ENCODE results near the gene PRDM5.

PRDM5 gene

GRCh38 chr4:120853161-120853935 is 69.2 kb downstream of the PRDM5 start:
- no peak for DNase-seq

DNA sequence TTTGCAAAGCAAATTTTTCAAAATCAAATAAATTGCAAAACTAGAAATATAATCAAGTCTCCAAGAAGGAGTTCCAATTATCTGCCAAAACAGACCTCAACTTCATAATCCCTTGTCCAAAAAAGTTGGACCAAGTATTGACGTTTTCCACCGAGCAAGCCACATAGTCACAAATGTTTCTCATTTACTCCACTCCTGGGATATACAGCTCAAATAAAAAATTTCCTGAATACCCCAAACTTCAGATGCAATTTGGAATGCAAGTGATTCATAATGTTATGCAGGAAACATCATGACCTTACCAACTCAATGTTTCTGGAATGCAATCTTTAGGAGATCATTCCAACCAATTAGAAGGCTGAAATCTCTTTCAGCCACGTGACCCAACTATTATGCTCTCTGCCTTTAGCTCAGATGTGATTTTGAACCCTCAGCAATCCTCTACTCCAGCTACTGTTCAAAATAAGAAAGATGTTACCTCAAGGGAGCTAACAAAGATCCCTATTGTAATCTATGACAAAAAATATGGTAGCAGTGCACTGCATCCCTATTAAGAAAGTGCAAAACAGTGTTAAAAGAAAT is 72.4 kb downstream of the PRDM5 start:
- no peak for DNase-seq

- DNase-seq, result no peak
Observed at GRCh38 chr4:120847019-120847582, 75.4 kb downstream of the PRDM5 start.

GRCh38 chr4:120844528-120844921 is 78.0 kb downstream of the PRDM5 start:
- no peak for DNase-seq

DNA sequence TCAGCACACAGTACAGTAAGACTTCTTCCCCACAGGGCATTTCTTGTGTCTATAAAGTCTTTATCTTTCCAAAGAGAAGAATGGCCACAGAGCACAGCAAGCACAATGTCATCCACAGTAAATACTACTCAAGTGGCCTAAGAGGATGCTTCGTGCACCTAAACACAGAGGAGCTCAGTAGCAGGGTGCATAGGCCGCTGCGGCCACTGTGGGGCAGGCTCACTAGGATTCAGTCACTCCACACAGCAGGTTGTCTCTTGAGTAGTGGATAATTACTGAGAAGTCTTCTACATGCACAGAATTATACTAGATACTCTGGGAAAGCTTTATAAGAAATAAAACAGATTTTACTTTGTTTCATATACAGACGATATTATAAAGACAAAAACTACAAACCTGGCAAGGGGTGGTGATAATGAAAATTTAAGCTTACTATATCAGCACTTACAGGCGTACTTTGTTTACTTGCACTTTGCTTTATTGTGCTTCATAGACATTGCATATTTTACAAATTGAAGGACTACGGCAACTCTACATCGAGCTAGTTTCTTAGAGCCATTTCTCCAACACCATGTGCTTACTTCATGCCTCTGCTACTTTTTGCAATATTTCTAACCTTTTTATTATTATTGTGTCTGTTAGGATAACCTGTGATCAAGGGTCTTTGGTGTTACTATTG is 78.5 kb downstream of the PRDM5 start:
- no peak for DNase-seq

DNA sequence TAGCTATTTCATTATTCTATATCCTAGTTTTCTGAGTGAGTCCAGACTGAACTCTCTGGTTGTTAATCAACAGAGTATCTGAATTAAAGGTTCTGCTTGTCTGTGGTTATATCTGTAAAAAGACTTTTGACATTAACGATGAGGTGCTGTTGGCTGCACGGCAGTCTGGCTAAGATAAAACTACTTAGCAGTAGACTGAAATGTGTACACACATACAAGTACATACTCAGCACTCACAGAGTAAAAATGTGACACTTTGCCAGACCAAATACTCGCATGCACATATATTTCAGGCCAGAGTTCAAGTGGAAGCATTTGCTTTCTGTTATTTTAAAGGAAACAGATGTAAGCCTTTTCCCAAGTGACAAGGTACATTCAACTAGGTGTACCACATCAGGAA is 80.5 kb downstream of the PRDM5 start:
- no peak for DNase-seq

DNA sequence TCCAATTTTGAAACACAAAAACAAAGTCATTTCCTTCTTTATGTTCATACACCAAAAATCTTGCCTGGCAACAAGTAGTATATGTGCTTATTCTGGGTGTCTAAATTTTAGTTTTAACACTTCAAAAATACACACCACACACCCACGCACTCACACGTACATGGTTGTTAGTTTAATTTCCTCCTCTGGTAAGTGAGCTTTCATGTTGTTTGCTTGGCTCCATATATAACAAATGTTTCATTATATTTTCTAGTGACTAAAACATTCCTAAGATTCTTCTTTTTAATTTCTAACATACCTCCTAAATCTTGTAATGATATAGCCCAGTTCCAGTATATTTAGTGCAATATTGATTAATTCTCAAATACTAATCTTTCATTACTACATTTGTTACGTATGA is 80.9 kb downstream of the PRDM5 start:
- no peak for DNase-seq

DNA sequence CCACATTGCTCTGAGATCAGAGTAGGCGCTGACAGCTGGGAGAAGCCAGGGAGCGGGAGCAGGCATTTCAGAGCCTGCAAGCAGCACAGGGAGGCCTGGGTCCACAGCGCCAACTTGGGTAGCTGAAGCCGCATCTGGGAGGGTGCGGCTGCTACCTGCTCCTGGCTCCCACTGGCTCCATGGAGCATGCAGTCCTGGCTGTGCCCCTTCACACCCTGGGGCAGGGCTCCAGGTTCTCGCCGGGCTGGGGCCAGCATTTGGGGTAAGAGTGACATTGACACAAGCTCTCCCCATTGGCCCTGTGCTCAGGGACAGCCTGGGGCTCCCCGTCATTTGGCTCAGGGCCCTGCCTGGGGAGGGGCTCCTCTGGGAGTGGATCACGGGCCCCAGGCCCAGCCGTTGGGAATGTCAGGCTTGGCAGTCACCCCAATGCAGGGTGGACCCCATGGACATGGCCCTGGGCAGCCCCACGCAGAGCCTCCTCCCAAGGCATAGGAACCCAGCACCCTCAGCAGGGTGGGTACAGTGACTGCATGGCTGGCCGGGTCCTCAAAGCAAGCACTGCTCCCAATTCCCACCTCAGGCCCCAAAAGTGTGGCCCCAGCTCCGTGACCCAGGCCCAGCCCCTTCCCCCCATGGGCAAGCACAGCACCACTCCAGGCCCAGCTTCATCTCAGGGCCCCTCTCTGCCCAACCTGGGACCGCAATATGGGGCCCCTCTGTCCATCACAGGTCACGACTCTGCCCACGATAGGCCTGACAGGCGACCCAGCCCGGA is 82.4 kb downstream of the PRDM5 start:
- no peak for DNase-seq

DNA sequence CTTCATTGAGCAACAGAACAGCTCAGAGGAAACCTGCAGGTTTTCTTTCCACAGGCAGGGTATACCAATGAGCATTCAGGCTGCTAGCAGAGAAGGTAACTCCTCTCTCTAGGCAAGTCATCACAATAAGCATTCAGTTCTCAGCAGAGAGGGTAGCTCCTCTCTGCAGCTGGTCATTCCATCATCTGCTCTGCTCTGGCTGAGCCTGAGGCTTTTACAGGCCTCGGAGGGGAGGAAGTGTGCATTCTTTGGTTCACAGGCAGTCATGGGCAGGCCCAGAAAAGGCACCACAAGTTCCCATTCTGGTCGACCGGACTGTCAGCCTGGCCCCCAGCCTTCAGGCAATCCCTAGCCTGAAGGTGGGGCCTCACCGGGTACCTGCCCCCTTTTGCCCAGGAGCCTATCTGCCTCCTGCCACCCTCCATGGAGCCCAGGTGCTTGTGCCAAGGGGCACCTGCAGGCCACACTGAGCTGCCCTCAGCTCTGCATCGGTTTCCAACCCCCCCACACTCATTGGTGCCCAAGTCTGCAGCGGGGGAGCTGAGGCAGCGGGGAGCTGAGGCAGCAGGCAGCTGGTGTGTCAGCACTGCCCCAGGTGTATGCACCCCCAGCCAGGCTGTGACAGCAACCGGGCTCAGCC is 83.1 kb downstream of the PRDM5 start:
- DNase-seq, result no peak

- no peak for DNase-seq
Observed at GRCh38 chr4:120838784-120839183, 83.7 kb downstream of the PRDM5 start.

GRCh38 chr4:120837656-120838055 is 84.9 kb downstream of the PRDM5 start:
- no peak for DNase-seq

DNA sequence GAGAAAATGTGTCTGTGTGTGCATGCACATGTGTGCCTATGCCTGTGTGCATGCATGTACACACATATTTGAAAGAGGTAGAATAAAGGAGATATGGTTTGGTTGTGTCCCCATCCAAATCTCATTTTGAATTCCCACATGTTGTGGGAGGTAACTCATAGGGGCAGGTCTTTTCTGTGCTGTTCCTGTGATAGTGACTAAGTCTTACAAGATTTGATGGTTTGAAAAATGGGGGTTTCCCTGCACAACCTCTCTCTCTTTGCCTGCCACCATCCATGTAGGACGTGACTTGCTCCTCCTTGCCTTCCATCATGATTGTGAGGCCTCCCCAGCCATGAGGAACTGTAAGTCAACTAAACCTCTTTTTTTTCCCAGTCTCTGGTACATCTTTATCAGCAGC is 87.2 kb downstream of the PRDM5 start:
- no peak for DNase-seq

- no peak for DNase-seq
Observed at GRCh38 chr4:120830204-120830603, 92.3 kb downstream of the PRDM5 start.

GRCh38 chr4:120829113-120829831 is 93.3 kb downstream of the PRDM5 start:
- DNase-seq, result no peak

DNA sequence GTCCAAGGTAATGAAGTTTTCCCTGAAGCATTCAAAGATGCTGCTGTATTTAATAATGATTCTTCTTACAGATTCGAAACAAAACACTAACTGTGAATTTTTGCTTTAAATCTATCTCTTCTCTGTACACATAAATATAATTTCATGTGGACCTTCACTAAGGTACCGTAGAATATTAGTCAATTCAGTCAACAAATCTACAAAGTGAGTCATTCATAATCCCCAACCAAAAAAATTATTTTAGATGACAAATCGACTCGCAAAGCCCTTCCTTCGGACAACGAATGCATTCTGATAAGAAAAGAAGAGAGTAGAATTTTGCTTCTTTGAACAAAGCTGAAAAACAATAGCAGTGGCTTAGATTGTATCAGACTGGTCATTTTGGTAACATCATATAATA is 95.7 kb downstream of the PRDM5 start:
- no peak for DNase-seq

DNA sequence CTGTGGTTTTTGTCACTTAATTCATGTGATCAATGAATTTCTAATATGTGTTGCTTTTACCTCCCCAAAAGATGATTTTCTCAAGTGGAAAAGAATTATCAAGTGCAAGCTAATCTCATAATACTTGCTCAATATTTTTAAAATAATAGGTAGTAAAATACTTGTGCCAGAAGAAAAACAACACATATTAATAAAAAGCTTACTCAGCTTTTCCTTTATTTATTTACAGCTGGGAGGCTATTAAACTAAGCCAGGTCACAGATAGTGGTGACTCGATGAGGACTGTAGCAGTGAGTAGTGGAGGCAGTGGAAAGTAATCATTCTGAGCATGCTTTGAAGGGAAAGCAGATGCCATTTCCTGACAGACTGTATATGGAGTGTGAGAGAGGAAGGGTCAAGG is 96.1 kb downstream of the PRDM5 start:
- DNase-seq, result no peak

DNA sequence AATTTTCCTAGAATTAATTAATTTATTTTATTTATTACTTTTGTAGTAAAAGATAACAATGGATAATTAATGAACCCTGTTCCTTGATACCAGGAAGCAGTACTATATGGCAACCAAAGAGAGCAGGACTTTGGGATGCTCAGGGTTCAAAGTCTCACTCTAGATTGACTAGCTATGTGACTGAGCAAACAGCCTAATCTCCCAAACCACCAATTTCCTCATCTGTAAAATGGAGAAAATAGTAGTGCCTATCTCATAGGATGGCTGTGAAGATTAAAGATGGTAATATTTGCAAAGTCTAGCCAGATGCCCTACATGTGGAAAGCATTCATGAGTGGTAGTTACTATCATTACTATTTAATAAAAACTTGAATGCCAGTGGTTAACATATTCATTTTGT is 97.6 kb downstream of the PRDM5 start:
- no peak for DNase-seq

GRCh38 chr4:120821977-120822376 is 100.5 kb downstream of the PRDM5 start:
- DNase-seq, result no peak

GRCh38 chr4:120821029-120821428 is 101.5 kb downstream of the PRDM5 start:
- DNase-seq, result no peak

DNA sequence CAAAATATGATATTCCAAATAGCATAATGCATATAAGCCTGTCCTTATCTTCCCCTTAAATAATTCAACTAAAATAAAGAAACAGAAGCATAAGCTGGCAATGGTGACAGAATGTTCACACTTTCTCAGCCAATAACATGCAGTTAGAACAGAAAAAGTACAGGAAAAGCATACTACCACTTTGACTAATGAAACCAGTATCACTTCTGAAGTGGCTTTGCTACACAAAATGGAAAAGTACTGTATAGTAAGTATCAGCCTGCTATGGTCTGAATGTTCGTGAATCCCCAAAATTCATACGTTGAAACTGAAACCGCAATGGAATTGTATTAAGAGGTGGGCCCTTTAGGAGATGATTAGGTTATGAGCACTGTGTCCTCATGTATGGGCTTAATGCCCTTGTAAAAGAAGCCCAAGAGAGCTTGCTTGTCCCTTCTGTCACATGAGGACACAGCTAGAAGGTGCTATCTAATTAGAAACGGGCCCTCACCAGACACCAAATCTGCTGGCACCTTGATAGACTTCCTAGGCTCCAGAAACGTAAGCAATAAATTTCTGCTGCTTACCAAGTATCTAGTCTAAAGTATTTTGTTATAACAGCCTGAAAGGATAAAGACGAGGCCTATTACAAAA is 102.6 kb downstream of the PRDM5 start:
- DNase-seq, result no peak

- DNase-seq, result no peak
Observed at GRCh38 chr4:120816296-120816965, 106.1 kb downstream of the PRDM5 start.

Measured in NCI-H1436 (cell line).